HepG2 (cell line): ENCODE results near the gene SLC2A10. TPM values are rescaled to one million over a fixed set of nuclear protein-coding genes. Genes with fewer than 3 reads are reported as not detected.

Source experiments
- FOSL1 ChIP-seq: sonication (generic); formaldehyde crosslinking; IDR thresholded peaks from 2 replicates; pipeline ENCODE4 v1.9.0; 2021; ENCODE audit warnings: missing genetic modification reagents, borderline replicate concordance
- HNF4A ChIP-seq: sonication (generic); formaldehyde crosslinking; IDR thresholded peaks from 2 replicates; pipeline ENCODE4 v1.4.0; 2020; ENCODE audit warnings: missing genetic modification reagents
- IKZF5 ChIP-seq: IDR thresholded peaks from 2 replicates; pipeline ENCODE4 v1.6.1; 2018; ENCODE audit warnings: missing genetic modification reagents, mild to moderate bottlenecking, missing compliant biosample characterization
- MLXIP ChIP-seq: sonication (generic); formaldehyde crosslinking; IDR thresholded peaks from 2 replicates; pipeline ENCODE4 v1.9.0; 2021; ENCODE audit warnings: missing genetic modification reagents, borderline replicate concordance
- NPAS2 ChIP-seq: sonication (generic); formaldehyde crosslinking; IDR thresholded peaks from 2 replicates; pipeline ENCODE4 v1.8.0; 2022; ENCODE audit warnings: mild to moderate bottlenecking, missing genetic modification reagents, borderline replicate concordance
- NR0B2 ChIP-seq: sonication (generic); formaldehyde crosslinking; IDR thresholded peaks from 2 replicates; pipeline ENCODE4 v1.4.0; 2020; ENCODE audit warnings: mild to moderate bottlenecking, missing genetic modification reagents
- PCBP2 ChIP-seq: fragments of 200-400 bp; formaldehyde crosslinking; optimal IDR thresholded peaks from 2 replicates; pipeline ENCODE3; 2018; ENCODE audit warnings: low read length, low read depth; ENCODE audit not compliant: poor library complexity, severe bottlenecking
- REST ChIP-seq, 2 experiments: IDR thresholded peaks; 2 replicates each; pipeline ENCODE4 v1.6.1; 2011 to 2012; ENCODE audit warnings: low read length in 2 of 2, borderline replicate concordance in 1 of 2, low read depth in 1 of 2, mild to moderate bottlenecking in 1 of 2, moderate library complexity in 1 of 2
- SNRNP70 ChIP-seq: fragments of 200-400 bp; formaldehyde crosslinking; IDR thresholded peaks from 2 replicates; pipeline ENCODE4 v1.6.1; 2017; ENCODE audit warnings: mild to moderate bottlenecking, low read depth, low read length, moderate library complexity
- STAG1 ChIP-seq: sonication (generic); formaldehyde crosslinking; IDR thresholded peaks from 2 replicates; pipeline ENCODE4 v1.4.0; 2020; ENCODE audit warnings: missing genetic modification reagents
- TCF7 ChIP-seq: sonication (generic); IDR thresholded peaks from 2 replicates; pipeline ENCODE4 v1.6.1; 2016; ENCODE audit warnings: antibody characterized with exemption, low read depth
- TEAD2 ChIP-seq: sonication (generic); formaldehyde crosslinking; IDR thresholded peaks from 2 replicates; pipeline ENCODE4 v1.9.0; 2021; ENCODE audit warnings: missing genetic modification reagents
- ZFP36L1 ChIP-seq: sonication (generic); formaldehyde crosslinking; IDR thresholded peaks from 2 replicates; pipeline ENCODE4 v1.8.0; 2022; ENCODE audit warnings: mild to moderate bottlenecking, missing genetic modification reagents, moderate library complexity
- ZIK1 ChIP-seq: sonication (generic); formaldehyde crosslinking; IDR thresholded peaks from 2 replicates; pipeline ENCODE4 v1.5.0; 2020; ENCODE audit warnings: mild to moderate bottlenecking, low read depth, missing genetic modification reagents, borderline replicate concordance
- ZNF326 ChIP-seq: sonication (generic); formaldehyde crosslinking; IDR thresholded peaks from 2 replicates; pipeline ENCODE4 v1.4.0; 2020; ENCODE audit warnings: missing genetic modification reagents, borderline replicate concordance
- ZNF550 ChIP-seq: sonication (generic); formaldehyde crosslinking; IDR thresholded peaks from 2 replicates; pipeline ENCODE4 v1.4.0; 2020; ENCODE audit warnings: mild to moderate bottlenecking, missing genetic modification reagents, borderline replicate concordance
- ZNF674 ChIP-seq: sonication (generic); formaldehyde crosslinking; IDR thresholded peaks from 2 replicates; pipeline ENCODE4 v1.5.0; 2020; ENCODE audit warnings: low read depth, mild to moderate bottlenecking, missing genetic modification reagents
- ZSCAN9 ChIP-seq: IDR thresholded peaks from 2 replicates; pipeline ENCODE4 v1.6.1; 2016; ENCODE audit warnings: borderline replicate concordance
- polyA plus RNA-seq, 8 experiments: library from polyadenylated mRNA; depleted of rRNA in 3 of 8; stranded (reverse) in 7 of 8; unstranded in 1 of 8; fragments of >200 nt; fragmentation: Illumina TruSeq in 4 of 8; extraction: Trizol in 4 of 8; gene quantifications; 2 replicates each; pipeline versions ENCODE4 v1.2.1 to v1.2.3, GENCODE V29; 2011 to 2016; ENCODE audit warnings: low read depth in 4 of 8, missing spikeins in 1 of 8, mixed read lengths in 1 of 8; ENCODE audit not compliant: insufficient read depth in 1 of 8
- total RNA-seq, 5 experiments: library from RNA; depleted of rRNA; stranded (reverse); fragments of >200 nt; fragmentation: Illumina TruSeq; extraction: Trizol; gene quantifications; 2 replicates each; pipeline ENCODE4 v1.2.3, GENCODE V29; 2016; ENCODE audit warnings: low read depth in 1 of 5
- TF ChIP-seq, protein P1 (sequence below), 2 experiments: fragments of 450-650 bp in 1 of 2; sonication (generic) in 1 of 2; formaldehyde crosslinking; IDR thresholded peaks; 2 replicates each; pipeline versions ENCODE4 v1.5.0 to v1.8.0; 2020 to 2022; ENCODE audit warnings: mild to moderate bottlenecking in 1 of 2, missing genetic modification reagents in 1 of 2
- TF ChIP-seq, protein P2 (sequence below): sonication (generic); formaldehyde crosslinking; IDR thresholded peaks from 2 replicates; pipeline ENCODE4 v1.5.0; 2020; ENCODE audit warnings: missing genetic modification reagents

SLC2A10 gene
- total and polyA plus RNA-seq, 2 of the 13 experiments (the other 11 are each of a cell fraction or from before 2014, with no cell fraction given): 16.0 to 18.4 TPM

- TF ChIP-seq IKZF5 (CRISPR knock-in tag) (no peak), FOSL1 (no peak), MLXIP (CRISPR knock-in tag) (no peak), TCF7 (no peak), TEAD2 (CRISPR knock-in tag) (no peak), ZNF326 (no peak), NR0B2 (CRISPR knock-in tag) (no peak), NPAS2 (CRISPR knock-in tag) (no peak), HNF4A (CRISPR knock-in tag) (peak; percentile 29; the same call in 1 of the 2 replicates), REST (IDR thresholded peaks at IDR 0.05; ENCODE audit: borderline replicate concordance in 1 of 2, low read depth in 1 of 2, low read length in 2 of 2) (no peak), ZNF550 (CRISPR knock-in tag) (no peak), SNRNP70 (no peak), ZSCAN9 (no peak), ZFP36L1 (CRISPR knock-in tag) (no peak), ZIK1 (CRISPR knock-in tag) (no peak), PCBP2 (no peak), STAG1 (CRISPR knock-in tag) (no peak), ZNF674 (CRISPR knock-in tag) (no peak)
- TF ChIP-seq, protein P1, sequence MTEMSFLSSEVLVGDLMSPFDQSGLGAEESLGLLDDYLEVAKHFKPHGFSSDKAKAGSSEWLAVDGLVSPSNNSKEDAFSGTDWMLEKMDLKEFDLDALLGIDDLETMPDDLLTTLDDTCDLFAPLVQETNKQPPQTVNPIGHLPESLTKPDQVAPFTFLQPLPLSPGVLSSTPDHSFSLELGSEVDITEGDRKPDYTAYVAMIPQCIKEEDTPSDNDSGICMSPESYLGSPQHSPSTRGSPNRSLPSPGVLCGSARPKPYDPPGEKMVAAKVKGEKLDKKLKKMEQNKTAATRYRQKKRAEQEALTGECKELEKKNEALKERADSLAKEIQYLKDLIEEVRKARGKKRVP (CRISPR knock-in tag; IDR thresholded peaks at IDR 0.05): 0 out of 4 replicates have a peak, but pooled peaks of 1 of the 2 experiments have one; percentile 16
- TF ChIP-seq, protein P2, sequence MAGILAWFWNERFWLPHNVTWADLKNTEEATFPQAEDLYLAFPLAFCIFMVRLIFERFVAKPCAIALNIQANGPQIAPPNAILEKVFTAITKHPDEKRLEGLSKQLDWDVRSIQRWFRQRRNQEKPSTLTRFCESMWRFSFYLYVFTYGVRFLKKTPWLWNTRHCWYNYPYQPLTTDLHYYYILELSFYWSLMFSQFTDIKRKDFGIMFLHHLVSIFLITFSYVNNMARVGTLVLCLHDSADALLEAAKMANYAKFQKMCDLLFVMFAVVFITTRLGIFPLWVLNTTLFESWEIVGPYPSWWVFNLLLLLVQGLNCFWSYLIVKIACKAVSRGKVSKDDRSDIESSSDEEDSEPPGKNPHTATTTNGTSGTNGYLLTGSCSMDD (CRISPR knock-in tag): no peak
Measured at GRCh38 chr20:46665602-46666001, 43.8 kb upstream of the SLC2A10 start (continued).
